ENCODE measurements around the gene SKA3. TPM values are rescaled to one million over a fixed set of nuclear protein-coding genes. Genes with fewer than 3 reads are reported as not detected.

Gene SKA3
- total and polyA plus RNA-seq, 2 donors from 2014 or later: 0.47 to 1.9 TPM

DNA sequence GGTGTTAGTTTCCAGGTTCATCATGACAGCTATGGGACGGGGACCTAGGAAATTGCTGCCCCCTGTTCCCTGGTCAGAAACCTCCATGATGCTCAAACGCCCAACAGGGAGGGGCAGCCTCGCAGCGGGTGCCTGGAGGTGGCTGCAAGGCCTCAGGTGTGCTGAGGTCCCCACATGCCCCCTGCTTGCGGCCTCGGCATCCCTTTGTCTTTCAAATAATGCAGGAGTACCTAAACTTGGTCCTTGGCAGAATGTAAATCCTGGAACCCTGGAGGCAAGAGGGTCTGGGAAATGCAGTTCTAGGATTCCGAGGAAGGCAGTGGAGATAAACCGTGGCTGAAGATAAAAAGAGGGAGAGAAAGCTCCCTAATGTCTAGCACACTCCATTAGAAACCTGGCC lies 52.4 kb downstream of the SKA3 start:
- DNase-seq (no peak), FAIRE-seq (no peak)
- H3K9me3 ChIP-seq (ENCODE audit: control insufficient read depth in 2 of 3, insufficient read depth in 1 of 3, low read length in 3 of 3): no peaks in the 10 kb centered on the region
- H3K27ac ChIP-seq (ENCODE audit: low read depth in 2 of 2, low read length in 2 of 2): no peak overlapping the region
- H3K4me1 ChIP-seq (ENCODE audit: control insufficient read depth in 2 of 3, insufficient read depth in 2 of 3, low read depth in 1 of 3, low read length in 3 of 3): no peaks in the 10 kb centered on the region
- TF ChIP-seq, protein P1, sequence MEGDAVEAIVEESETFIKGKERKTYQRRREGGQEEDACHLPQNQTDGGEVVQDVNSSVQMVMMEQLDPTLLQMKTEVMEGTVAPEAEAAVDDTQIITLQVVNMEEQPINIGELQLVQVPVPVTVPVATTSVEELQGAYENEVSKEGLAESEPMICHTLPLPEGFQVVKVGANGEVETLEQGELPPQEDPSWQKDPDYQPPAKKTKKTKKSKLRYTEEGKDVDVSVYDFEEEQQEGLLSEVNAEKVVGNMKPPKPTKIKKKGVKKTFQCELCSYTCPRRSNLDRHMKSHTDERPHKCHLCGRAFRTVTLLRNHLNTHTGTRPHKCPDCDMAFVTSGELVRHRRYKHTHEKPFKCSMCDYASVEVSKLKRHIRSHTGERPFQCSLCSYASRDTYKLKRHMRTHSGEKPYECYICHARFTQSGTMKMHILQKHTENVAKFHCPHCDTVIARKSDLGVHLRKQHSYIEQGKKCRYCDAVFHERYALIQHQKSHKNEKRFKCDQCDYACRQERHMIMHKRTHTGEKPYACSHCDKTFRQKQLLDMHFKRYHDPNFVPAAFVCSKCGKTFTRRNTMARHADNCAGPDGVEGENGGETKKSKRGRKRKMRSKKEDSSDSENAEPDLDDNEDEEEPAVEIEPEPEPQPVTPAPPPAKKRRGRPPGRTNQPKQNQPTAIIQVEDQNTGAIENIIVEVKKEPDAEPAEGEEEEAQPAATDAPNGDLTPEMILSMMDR (IDR thresholded peaks at IDR 0.05; ENCODE audit: borderline replicate concordance, extremely low read depth, insufficient read depth): no peak
- intact Hi-C loops (cut with DNase I): no loop called here
- no peak overlapping the region for H3K9ac ChIP-seq (ENCODE audit: low read length in 3 of 3)
- no peaks in the 10 kb centered on the region for H3K27me3 ChIP-seq (ENCODE audit: control insufficient read depth, insufficient read depth, low read length)
- no peak overlapping the region for H3K4me3 ChIP-seq (ENCODE audit: low read length in 3 of 3)
- no peaks in the 10 kb centered on the region for H3K36me3 ChIP-seq (ENCODE audit: control insufficient read depth in 2 of 3, insufficient read depth in 3 of 3, low read length in 3 of 3)

DNA sequence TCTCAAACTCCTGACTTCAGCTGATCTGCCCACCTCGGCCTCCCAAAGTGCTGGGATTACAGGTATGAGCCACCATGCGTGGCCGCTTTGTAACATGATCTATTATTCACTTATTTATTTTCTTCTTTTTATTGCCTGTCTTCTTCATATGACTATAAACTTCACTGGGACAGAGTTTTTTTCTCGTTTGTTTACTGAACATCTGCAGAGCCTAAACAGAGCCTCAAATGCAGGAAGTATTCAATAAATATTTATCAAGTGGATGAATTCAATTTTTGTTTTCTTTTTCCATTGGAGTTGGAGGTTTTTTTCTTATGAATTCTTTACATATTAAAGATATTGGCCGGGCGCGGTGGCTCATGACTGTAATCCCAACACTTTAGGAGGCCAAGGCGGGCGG lies 54.7 kb downstream of the SKA3 start:
- Histone ChIP-seq H3K4me3 (ENCODE audit: low read length in 3 of 3) (no peak overlapping the region), H3K36me3 (ENCODE audit: control insufficient read depth in 2 of 3, insufficient read depth in 3 of 3, low read length in 3 of 3) (no peaks in the 10 kb centered on the region), H3K9ac (ENCODE audit: low read length in 3 of 3) (no peak overlapping the region), H3K4me1 (ENCODE audit: control insufficient read depth in 2 of 3, insufficient read depth in 2 of 3, low read depth in 1 of 3, low read length in 3 of 3) (no peaks in the 10 kb centered on the region), H3K27me3 (ENCODE audit: control insufficient read depth, insufficient read depth, low read length) (no peaks in the 10 kb centered on the region), H3K27ac (ENCODE audit: low read depth in 2 of 2, low read length in 2 of 2) (no peak overlapping the region), H3K9me3 (ENCODE audit: control insufficient read depth in 2 of 3, insufficient read depth in 1 of 3, low read length in 3 of 3) (no peaks in the 10 kb centered on the region)
- TF ChIP-seq, protein P1 (IDR thresholded peaks at IDR 0.05; ENCODE audit: borderline replicate concordance, extremely low read depth, insufficient read depth): no peak
- intact Hi-C loops (cut with DNase I): no loop called here
- DNase-seq (no peak), FAIRE-seq (no peak)

DNA sequence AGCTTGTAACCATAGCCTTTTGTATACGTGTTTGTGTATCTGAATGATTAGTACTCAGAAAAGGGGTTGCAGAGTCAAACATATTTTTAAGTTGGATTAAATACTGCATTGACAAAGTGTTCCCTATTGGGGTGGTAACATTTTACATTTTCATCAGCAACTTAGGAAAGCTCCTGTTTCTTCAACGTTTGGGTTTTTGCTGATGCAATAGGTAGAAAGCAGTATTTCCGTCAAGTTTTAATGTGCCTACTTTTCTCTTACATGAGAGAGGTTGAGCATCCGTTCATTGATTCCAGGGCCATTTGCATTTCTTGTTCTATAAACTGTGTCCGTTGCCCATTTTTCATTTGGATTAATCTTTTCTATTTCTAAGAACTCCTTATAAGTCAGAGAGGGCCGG lies 56.2 kb downstream of the SKA3 start:
- intact Hi-C loops (cut with DNase I): no loop called here
- no peak for DNase-seq

More for the DNA sequence above, 56.2 kb downstream of the SKA3 start:
- Histone ChIP-seq H3K36me3 (ENCODE audit: control insufficient read depth in 2 of 3, insufficient read depth in 3 of 3, low read length in 3 of 3) (no peaks in the 10 kb centered on the region), H3K9me3 (ENCODE audit: control insufficient read depth in 2 of 3, insufficient read depth in 1 of 3, low read length in 3 of 3) (no peaks in the 10 kb centered on the region), H3K27me3 (ENCODE audit: control insufficient read depth, insufficient read depth, low read length) (no peaks in the 10 kb centered on the region), H3K9ac (ENCODE audit: low read length in 3 of 3) (no peak overlapping the region), H3K4me1 (ENCODE audit: control insufficient read depth in 2 of 3, insufficient read depth in 2 of 3, low read depth in 1 of 3, low read length in 3 of 3) (no peaks in the 10 kb centered on the region), H3K4me3 (ENCODE audit: low read length in 3 of 3) (no peak overlapping the region), H3K27ac (ENCODE audit: low read depth in 2 of 2, low read length in 2 of 2) (no peak overlapping the region)
- TF ChIP-seq, protein P1 (IDR thresholded peaks at IDR 0.05; ENCODE audit: borderline replicate concordance, extremely low read depth, insufficient read depth): no peak
- FAIRE-seq: no peak
